HG02943 (cell line): Measurements from ENCODE around the gene EYA3.

ENCODE experiments used
- ATAC-seq: cut with Tn5 transposase; IDR thresholded peaks from one replicate; pipeline ENCODE4 v1.9.1; 2021; ENCODE audit warnings: mild to moderate bottlenecking, low read depth, moderate library complexity; ENCODE audit not compliant: unreplicated experiment

Gene EYA3

DNA sequence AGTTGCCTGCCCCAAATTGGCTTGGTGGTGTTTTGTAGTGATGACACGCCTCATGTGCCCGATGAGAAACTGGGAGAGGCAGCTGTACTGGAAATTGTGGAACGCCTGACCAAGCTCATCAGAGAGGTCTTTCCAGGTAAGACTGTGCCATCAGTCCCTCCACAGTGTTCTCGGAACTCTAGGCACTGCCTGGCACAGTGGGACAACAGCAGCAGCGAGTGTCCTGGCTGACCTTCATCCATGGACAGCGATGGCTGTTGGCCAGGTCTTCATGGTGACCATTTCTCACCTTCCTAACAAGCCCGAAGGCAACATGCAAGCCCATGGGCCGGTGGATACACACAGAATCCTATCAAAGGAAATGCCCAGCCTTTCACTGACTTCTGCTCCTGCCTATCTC, 139.4 kb downstream of the EYA3 start:
- no peak for ATAC-seq

DNA sequence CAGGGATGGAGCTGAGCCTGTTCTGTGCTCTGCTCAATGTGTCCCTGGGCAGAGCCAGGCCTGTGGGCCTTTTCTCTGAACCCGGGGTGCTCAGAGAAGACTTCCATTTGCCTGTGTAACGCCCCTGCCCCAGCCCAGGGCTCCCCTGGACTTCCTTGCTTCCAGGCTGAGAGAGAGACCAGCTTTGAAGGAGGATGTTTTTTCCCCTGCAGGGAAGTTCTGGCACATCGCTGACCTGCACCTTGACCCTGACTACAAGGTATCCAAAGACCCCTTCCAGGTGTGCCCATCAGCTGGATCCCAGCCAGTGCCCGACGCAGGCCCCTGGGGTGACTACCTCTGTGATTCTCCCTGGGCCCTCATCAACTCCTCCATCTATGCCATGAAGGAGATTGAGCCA, 143.4 kb downstream of the EYA3 start:
- no peak for ATAC-seq

- ATAC-seq = no peak
These were observed 146.5 kb downstream of the EYA3 start for GRCh38 chr1:27941671-27942540.

GRCh38 chr1:27940870-27941560, 147.4 kb downstream of the EYA3 start:
- no peak for ATAC-seq

DNA sequence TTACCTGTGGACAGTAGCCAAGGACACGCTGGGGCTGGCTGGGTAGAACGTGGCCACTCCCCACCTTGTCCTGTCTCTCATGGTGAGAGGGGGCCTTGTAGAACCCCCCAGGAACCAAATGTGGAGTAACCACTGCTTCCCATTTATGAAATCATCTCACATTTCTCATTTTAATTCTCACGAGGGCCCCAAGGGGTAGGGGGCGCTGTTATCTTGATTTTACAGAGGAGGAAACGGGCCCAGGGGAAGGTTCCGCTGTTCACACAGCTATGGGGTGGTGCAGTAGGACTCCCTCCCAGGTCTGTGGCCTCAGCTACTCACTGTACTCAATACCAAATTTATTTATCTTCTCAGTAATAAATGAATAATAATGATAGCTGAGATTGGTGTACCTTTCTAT, 148.1 kb downstream of the EYA3 start:
- ATAC-seq = no peak

DNA sequence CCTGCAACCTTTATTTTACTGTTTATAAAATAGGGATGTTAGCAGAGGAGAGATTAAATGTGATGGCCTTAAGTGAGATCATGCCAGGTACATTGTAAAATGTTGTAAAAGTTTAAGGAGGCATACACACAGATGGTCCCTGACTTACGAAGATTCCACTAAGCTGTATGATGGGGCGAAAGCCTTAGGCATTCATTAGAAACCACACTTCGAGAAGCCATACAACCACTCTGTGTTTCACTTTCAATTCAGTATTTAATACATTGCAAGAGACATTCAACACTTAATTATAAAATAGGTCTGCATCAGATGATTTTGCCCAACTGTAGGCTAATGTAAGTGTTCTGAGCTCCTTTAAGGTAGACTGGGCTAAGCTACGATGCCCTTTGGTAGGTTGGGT, 149.9 kb downstream of the EYA3 start:
- no peak for ATAC-seq

GRCh38 chr1:27937524-27937836, 150.9 kb downstream of the EYA3 start:
- no peak for ATAC-seq

- no peak for ATAC-seq
These were observed 152.0 kb downstream of the EYA3 start for GRCh38 chr1:27936370-27936769.

DNA sequence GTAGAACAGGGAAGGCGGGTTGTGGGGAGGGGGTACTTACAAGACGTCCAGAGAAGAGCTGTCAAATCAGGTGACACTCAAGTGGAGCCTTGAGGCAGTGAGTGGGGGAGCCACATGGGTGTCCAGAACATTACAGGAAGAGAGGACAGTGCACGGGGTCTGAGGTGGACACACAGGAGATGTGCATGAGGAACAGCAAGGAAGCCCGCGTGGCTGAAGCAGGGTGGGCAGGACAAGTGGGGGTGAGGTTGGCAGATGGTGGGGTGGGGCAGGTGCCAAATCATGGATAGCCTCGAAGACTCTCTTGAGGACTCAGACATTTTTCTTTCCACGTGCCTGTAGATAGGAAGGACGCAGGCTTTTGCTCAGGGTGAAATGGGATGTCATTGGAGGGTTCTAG, 152.7 kb downstream of the EYA3 start:
- no peak for ATAC-seq

DNA sequence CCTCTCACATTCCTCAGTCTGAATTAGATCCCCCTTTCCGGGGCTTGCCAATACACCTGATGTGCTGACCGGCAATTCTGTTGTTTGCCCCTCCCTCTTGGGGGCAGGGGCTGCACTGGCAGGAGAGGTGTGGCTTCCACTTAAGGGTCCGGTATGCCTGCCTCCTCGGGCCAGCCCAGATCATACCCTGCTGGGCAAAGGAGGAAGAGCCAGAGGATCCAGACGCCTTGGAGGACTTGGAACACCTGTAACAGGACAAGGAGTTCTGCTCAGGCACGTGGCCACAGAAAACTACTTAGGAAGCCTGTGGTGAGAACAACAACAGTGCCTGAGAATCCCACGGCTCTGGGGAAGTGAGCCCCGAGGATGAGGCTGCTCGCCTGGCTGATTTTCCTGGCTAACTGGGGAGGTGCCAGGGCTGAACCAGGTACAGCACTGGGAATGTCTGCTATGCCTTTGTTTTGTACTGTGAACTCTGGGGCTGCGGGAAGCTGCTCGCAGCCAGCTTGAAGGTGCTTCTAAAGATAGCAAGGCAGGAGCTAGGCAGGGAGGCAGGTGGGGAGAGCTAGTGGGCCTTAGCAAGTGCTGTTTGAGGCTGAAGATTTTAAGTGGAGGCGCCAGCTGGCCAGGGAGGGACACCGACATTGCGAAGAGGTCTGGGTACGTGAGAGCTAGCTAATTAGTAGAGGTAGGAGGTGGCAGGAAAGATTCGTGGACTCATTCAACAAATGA, 153.4 kb downstream of the EYA3 start, which contains the start of gene SMPDL3B:
SMPDL3B (plus strand) TSS at position 183 of the 732 bp plus-strand sequence; CDS start at position 367, 184 bp downstream.
- ATAC-seq = no peak

GRCh38 chr1:27931759-27932158, 156.7 kb downstream of the EYA3 start:
- no peak for ATAC-seq

DNA sequence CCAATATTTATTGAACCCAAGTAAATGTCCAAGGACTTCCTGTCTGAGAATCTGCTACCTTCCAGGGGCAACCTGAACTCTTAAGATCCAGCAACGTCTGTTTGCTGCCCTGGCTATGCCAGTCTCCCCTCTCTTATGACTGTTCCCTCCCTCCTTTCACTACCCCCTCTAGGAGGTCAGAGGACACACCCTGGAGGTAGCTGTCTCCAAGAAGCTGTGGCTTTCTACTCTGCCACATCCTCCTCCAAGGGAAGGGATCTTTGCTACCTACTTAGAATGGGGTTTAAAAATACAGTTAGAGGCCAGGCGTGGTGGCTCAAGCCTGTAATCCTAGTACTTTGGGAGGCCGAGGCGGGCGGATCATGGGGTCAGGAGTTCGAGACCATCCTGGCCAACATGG, 157.2 kb downstream of the EYA3 start:
- no peak for ATAC-seq

DNA sequence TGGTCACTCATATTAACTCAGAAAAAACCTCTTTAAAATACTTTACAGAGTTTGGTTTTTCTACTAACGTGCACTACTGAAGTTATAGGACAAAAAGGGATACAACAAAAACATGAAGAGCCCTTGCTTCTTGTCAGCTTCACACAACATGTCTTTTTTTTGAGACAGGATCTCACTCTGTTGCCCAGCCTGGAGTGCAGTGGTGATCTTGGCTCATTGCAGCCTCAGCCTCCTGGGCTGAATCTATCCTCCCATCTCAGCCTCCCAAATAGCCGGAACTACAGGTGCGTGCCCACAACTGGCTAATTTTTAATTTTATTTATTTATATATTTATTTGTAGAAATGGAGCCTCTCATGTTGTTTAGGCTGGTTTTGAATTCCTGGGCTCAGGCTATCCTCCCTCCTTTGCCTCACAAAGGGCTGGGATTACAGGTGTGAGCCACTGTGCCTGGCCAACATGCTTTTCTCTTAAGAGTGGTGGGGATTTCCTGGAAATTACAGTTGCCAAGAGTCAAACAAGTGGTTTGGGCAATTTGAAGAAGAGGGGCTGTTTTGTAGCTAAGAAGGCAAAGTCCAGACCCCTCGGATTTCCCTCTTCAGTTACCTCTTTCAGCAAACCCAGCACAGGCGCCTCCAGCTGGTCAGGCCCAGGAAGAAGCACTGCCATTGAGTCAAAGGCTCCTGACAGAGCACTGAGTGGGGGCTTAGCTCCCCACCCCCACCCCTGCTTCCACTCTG, 160.0 kb downstream of the EYA3 start:
- ATAC-seq = no peak

- no peak for ATAC-seq
These were observed 166.1 kb downstream of the EYA3 start for GRCh38 chr1:27922272-27922671.
